Chondrocyte (in vitro differentiated cells): ENCODE results near the gene C10orf143. TPM values are rescaled to one million over a fixed set of nuclear protein-coding genes. Genes with fewer than 3 reads are reported as not detected.
A peak's percentile ranks its signal among the peaks of the same experiment; 100 is the strongest.
"Not testable (repeated sequence)": the region's sequence is repeated elsewhere in the genome, so short reads cannot be mapped to it uniquely, and the experiment has no call there.

Experiments used
- DNase-seq: peaks from one replicate; pipeline ENCODE4 v3.0.0; 2021; ENCODE audit warnings: mixed read lengths, low spot score
- H3K27ac Mint-ChIP-seq: one replicate; pipeline ENCODE4 v1.8.0; 2021; ENCODE audit warnings: mild to moderate bottlenecking, moderate library complexity, mixed read lengths; ENCODE audit not compliant: unreplicated experiment
- H3K27me3 Mint-ChIP-seq: 2 replicates; pipeline ENCODE4 v1.8.0; 2021; ENCODE audit warnings: low read depth, mixed read lengths
- H3K36me3 Mint-ChIP-seq: 2 replicates; pipeline ENCODE4 v1.8.0; 2021; ENCODE audit warnings: low read depth, mixed read lengths
- H3K4me1 Mint-ChIP-seq: 2 replicates; pipeline ENCODE4 v1.8.0; 2021; ENCODE audit warnings: low read depth, mild to moderate bottlenecking, mixed read lengths
- H3K4me3 Mint-ChIP-seq: one replicate; pipeline ENCODE4 v1.8.0; 2021; ENCODE audit warnings: mild to moderate bottlenecking, moderate library complexity, mixed read lengths; ENCODE audit not compliant: unreplicated experiment
- H3K9me3 Mint-ChIP-seq: 2 replicates; pipeline ENCODE4 v1.8.0; 2021; ENCODE audit warnings: low read depth, mixed read lengths
- CTCF ChIP-seq: fragments of 200-600 bp; sonication (generic); IDR thresholded peaks from 2 replicates; pipeline ENCODE4 v1.5.0; 2021; ENCODE audit warnings: antibody characterized with exemption, mild to moderate bottlenecking, moderate library complexity
- total RNA-seq: library from RNA; stranded (reverse); gene quantifications from 3 replicates; pipeline ENCODE4 v1.2.1, GENCODE V29; 2021

Gene C10orf143
- total RNA-seq, 1 donor from 2014 or later: 2.6 TPM

DNA sequence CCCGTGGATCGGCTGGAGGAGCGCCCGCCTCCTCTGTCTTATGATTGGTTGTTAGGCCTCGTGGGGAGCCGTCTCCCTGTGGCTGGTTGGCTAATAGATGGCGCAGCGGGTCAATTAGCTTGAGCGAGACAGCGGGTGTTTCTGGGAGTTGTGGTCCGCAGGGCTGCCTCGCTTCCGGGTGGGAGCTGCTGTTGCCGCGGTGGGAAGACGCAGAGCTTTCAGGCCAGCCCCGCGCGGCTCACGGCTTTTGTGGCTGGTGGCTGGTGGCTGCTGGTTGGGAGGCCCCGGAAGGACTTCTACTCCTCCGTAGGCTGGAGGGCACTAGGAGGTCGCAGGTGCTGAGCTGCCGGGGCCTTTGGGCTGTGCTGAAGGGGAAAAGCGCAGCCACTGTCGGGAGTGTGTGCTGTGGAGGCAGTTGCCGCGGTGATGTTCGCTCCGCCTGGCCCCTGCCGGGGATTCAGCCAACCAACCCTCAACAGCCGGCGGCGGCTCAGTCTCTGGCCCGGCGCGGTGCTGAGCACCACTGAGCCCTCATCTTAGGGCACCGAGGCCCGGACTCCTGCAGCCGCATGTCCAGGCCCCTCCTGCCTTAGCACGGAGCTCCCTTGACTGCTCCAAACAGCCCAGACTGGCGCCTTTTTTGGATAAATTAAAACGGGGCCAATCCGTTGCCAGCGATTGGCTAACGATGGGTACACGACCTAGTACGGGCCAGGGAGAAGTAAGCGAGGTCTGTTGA is 652 bp upstream of the C10orf143 start:
- Mint-ChIP-seq H3K27me3 (no peaks in the 10 kb centered on the region), H3K36me3 (peaks cover 1% of the 10 kb centered on the region), H3K4me3 (peak overlapping the region; percentile 89), H3K27ac (peak overlapping the region; percentile 96), H3K9me3 (no peaks in the 10 kb centered on the region), H3K4me1 (peaks cover 27% of the 10 kb centered on the region)
- peak; percentile 98 for DNase-seq
- TF ChIP-seq CTCF: no peak

- Mint-ChIP-seq H3K27ac (peak overlapping the region; percentile 96), H3K4me3 (peak overlapping the region; percentile 89), H3K27me3 (no peaks in the 10 kb centered on the region), H3K9me3 (no peaks in the 10 kb centered on the region), H3K4me1 (peaks cover 27% of the 10 kb centered on the region), H3K36me3 (peaks cover 1% of the 10 kb centered on the region)
- TF ChIP-seq CTCF: peak; percentile 90
- DNase-seq: no peak
Observed at GRCh38 chr10:130109796-130110245, 809 bp downstream of the C10orf143 start.

GRCh38 chr10:130108934-130109604 is 1.6 kb downstream of the C10orf143 start:
- H3K9me3 Mint-ChIP-seq: no peaks in the 10 kb centered on the region
- DNase-seq: no peak
- no peaks in the 10 kb centered on the region for H3K27me3 Mint-ChIP-seq
- TF ChIP-seq CTCF: no peak
- H3K4me3 Mint-ChIP-seq: peak overlapping the region; percentile 89
- H3K27ac Mint-ChIP-seq: peak overlapping the region; percentile 96
- H3K4me1 Mint-ChIP-seq: peaks cover 27% of the 10 kb centered on the region
- peaks cover 1% of the 10 kb centered on the region for H3K36me3 Mint-ChIP-seq

GRCh38 chr10:130108146-130108545 is 2.5 kb downstream of the C10orf143 start:
- H3K36me3 Mint-ChIP-seq, DNase-seq, H3K9me3 Mint-ChIP-seq, H3K27me3 Mint-ChIP-seq, H3K27ac Mint-ChIP-seq, H3K4me3 Mint-ChIP-seq: not testable (repeated sequence)
- peaks cover 27% of the 10 kb centered on the region for H3K4me1 Mint-ChIP-seq

DNA sequence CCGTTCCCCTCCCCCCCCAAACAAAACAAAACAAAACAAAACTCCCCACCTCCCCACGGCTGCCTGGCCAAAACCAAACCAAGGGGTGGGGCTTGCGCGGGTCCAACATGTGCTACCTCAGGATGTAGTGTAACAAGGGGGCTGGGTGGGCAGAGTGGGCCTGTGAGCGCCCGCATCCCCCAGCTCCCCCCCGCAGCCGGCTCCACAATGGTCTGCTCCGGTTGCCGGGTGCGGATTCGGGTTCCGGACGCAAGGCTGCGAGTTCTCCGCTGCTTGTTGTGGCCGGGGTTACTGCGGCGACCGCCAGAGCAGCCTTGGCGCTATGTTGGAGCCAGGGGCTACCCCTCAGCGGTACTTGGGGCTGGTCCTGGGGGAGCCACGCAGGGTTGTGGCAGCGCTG is 4.9 kb downstream of the C10orf143 start:
- no peaks in the 10 kb centered on the region for H3K36me3 Mint-ChIP-seq
- no peak overlapping the region for H3K27ac Mint-ChIP-seq
- H3K4me3 Mint-ChIP-seq: no peak overlapping the region

More for the DNA sequence above, 4.9 kb downstream of the C10orf143 start:
- Mint-ChIP-seq H3K9me3 (no peaks in the 10 kb centered on the region), H3K4me1 (peaks cover 16% of the 10 kb centered on the region), H3K27me3 (no peaks in the 10 kb centered on the region)
- no peak for TF ChIP-seq CTCF
- no peak for DNase-seq
